ENCODE data around the gene EEFSEC.

The EEFSEC gene

GRCh38 chr3:128275316-128276145, 122.2 kb downstream of the EEFSEC start:
- no peak for DNase-seq

GRCh38 chr3:128276146-128276435, 122.8 kb downstream of the EEFSEC start:
- no peak for DNase-seq

GRCh38 chr3:128276577-128277183, 123.4 kb downstream of the EEFSEC start:
- DNase-seq, result no peak

- no peak for DNase-seq
Observed at GRCh38 chr3:128277378-128278069, 124.2 kb downstream of the EEFSEC start.

GRCh38 chr3:128278130-128278529, 124.8 kb downstream of the EEFSEC start:
- no peak for DNase-seq

GRCh38 chr3:128278761-128279600, 125.7 kb downstream of the EEFSEC start:
- no peak for DNase-seq

- no peak for DNase-seq
Observed at GRCh38 chr3:128279601-128279880, 126.3 kb downstream of the EEFSEC start.

GRCh38 chr3:128280481-128281052, 127.3 kb downstream of the EEFSEC start:
- no peak for DNase-seq

GRCh38 chr3:128281056-128281455, 127.8 kb downstream of the EEFSEC start:
- no peak for DNase-seq

GRCh38 chr3:128281461-128282367, 128.4 kb downstream of the EEFSEC start:
- no peak for DNase-seq

- DNase-seq, result no peak
Observed at GRCh38 chr3:128282380-128283196, 129.3 kb downstream of the EEFSEC start.

- DNase-seq, result no peak
Observed at GRCh38 chr3:128283421-128283820, 130.1 kb downstream of the EEFSEC start.

GRCh38 chr3:128285042-128285966, 132.0 kb downstream of the EEFSEC start:
- DNase-seq, result no peak

- DNase-seq, result no peak
Observed at GRCh38 chr3:128285967-128286321, 132.7 kb downstream of the EEFSEC start.

GRCh38 chr3:128286691-128287090, 133.4 kb downstream of the EEFSEC start:
- no peak for DNase-seq

- no peak for DNase-seq
Observed at GRCh38 chr3:128287216-128287615, 133.9 kb downstream of the EEFSEC start.

GRCh38 chr3:128289534-128289933, 136.3 kb downstream of the EEFSEC start:
- DNase-seq, result no peak

GRCh38 chr3:128290484-128290883, 137.2 kb downstream of the EEFSEC start:
- no peak for DNase-seq

GRCh38 chr3:128293930-128294329, 140.6 kb downstream of the EEFSEC start:
- no peak for DNase-seq

- no peak for DNase-seq
Observed at GRCh38 chr3:128294999-128295468, 141.8 kb downstream of the EEFSEC start.

Measured in NCI-H1048 (cell line).